Measurements from ENCODE around the gene TMEM154.

DNA sequence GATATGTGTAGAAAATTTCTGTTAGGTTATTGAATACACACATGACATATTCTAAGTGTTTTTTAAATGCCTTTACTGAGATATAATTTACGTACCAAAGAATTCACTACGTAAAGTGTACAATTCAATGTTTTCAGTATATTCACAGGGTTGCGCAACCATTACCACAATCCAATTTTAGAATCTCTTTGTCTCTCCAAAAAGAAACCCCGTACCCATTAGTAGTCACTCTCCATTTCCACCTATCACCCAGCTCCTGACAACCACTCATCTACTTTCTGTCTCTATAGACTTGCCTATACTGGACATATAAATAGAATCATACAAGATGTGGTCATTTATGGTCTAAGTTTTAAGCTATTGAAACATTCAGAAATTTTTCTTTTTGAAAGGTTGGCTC is 90.9 kb downstream of the TMEM154 start:
- TF ChIP-seq, protein P1, sequence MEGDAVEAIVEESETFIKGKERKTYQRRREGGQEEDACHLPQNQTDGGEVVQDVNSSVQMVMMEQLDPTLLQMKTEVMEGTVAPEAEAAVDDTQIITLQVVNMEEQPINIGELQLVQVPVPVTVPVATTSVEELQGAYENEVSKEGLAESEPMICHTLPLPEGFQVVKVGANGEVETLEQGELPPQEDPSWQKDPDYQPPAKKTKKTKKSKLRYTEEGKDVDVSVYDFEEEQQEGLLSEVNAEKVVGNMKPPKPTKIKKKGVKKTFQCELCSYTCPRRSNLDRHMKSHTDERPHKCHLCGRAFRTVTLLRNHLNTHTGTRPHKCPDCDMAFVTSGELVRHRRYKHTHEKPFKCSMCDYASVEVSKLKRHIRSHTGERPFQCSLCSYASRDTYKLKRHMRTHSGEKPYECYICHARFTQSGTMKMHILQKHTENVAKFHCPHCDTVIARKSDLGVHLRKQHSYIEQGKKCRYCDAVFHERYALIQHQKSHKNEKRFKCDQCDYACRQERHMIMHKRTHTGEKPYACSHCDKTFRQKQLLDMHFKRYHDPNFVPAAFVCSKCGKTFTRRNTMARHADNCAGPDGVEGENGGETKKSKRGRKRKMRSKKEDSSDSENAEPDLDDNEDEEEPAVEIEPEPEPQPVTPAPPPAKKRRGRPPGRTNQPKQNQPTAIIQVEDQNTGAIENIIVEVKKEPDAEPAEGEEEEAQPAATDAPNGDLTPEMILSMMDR (conservative IDR thresholded peaks at IDR 0.05) = no peak
- TF ChIP-seq EZH2 (IDR thresholded peaks at IDR 0.05; ENCODE audit: low read depth) = no peak
